PC-9 (cell line): ENCODE data around the gene LSP1.

ENCODE experiments used
- EZH2 ChIP-seq: fragments of 200-600 bp; sonication (generic); IDR thresholded peaks from 2 replicates; pipeline ENCODE4 v1.8.0; 2017; ENCODE audit warnings: antibody characterized with exemption, low read depth
- TF ChIP-seq, protein P1 (sequence below): fragments of 200-600 bp; sonication (generic); conservative IDR thresholded peaks from 2 replicates; pipeline ENCODE4 v1.6.1; 2017; ENCODE audit warnings: mixed run types, antibody characterized with exemption, mild to moderate bottlenecking, moderate library complexity

DNA sequence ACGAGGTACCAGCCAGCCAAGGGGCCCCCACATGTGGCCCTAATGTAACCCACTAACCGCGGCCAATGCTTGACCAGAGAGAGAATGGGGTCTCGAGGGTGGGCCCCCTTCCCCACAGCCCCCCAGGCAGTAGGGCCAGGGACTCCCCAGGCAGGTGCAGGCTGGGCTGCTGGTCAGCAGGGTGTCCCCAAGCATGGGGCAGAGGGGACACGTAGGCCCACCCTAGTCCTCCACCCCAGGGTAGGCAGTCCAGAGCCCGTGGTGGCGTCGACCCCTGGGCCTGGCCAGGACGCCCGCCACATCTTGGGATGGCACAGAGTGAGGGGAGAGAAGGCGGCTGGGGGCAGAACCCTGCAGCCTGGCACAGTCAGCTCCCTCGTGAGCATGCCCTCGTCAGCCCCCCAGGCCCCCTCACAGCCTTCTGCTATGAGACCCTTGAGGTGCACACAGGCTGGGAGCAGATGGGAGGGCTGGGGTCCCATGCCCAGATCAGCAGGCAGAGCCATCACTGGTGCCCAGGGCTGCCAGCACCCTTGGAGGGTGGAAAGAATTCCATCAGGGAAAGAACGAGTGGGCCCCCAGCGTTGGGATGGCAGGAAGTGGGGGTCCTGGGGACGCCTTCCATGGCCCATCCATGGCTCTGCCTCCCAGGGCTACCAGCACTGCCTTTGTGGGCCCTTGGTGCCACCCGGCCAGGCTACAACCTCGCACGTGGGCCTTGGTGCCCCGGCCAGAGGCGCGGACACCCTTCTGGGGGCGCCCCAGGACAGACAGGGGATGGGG, 72.7 kb downstream of the LSP1 start:
- TF ChIP-seq, protein P1, sequence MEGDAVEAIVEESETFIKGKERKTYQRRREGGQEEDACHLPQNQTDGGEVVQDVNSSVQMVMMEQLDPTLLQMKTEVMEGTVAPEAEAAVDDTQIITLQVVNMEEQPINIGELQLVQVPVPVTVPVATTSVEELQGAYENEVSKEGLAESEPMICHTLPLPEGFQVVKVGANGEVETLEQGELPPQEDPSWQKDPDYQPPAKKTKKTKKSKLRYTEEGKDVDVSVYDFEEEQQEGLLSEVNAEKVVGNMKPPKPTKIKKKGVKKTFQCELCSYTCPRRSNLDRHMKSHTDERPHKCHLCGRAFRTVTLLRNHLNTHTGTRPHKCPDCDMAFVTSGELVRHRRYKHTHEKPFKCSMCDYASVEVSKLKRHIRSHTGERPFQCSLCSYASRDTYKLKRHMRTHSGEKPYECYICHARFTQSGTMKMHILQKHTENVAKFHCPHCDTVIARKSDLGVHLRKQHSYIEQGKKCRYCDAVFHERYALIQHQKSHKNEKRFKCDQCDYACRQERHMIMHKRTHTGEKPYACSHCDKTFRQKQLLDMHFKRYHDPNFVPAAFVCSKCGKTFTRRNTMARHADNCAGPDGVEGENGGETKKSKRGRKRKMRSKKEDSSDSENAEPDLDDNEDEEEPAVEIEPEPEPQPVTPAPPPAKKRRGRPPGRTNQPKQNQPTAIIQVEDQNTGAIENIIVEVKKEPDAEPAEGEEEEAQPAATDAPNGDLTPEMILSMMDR = no peak
- no peak for TF ChIP-seq EZH2
